Activated CD8-positive, alpha-beta T cell treated with anti-CD3 and anti-CD28 coated beads for 36 hours (primary cell): ENCODE results near the gene CYTH4. TPM values are rescaled to one million over a fixed set of nuclear protein-coding genes. Genes with fewer than 3 reads are reported as not detected.

Source experiments
- ATAC-seq: fragments of 200-7000 bp; cut with Tn5 transposase; one replicate; pipeline ENCODE4 v1.10.0; 2021; ENCODE audit warnings: mild to moderate bottlenecking, moderate library complexity
- CTCF ChIA-PET: fragments of 350-600 bp; sonication (Branson Sonifier 250); formaldehyde crosslinking; loops from one replicate; lab custom pipeline; 2021; ENCODE audit warnings: antibody characterized with exemption; lab: Charles Lee
- POLR2A ChIA-PET: fragments of 350-600 bp; sonication (Branson Sonifier 250); formaldehyde crosslinking; loops from one replicate; lab custom pipeline; 2021; ENCODE audit warnings: antibody characterized with exemption; lab: Charles Lee
- DNase-seq: peaks from one replicate; pipeline ENCODE4 v3.0.0-alpha.2; 2020
- H3K27ac Mint-ChIP-seq: one replicate; pipeline ENCODE4 v1.8.0; 2021; ENCODE audit warnings: mild to moderate bottlenecking, mixed read lengths
- H3K27me3 Mint-ChIP-seq: one replicate; pipeline ENCODE4 v1.8.0; 2021; ENCODE audit warnings: mixed read lengths
- H3K36me3 Mint-ChIP-seq: one replicate; pipeline ENCODE4 v1.8.0; 2021; ENCODE audit warnings: low read depth, mixed read lengths
- H3K4me1 Mint-ChIP-seq: one replicate; pipeline ENCODE4 v1.8.0; 2021; ENCODE audit warnings: low read depth, mixed read lengths
- H3K4me3 Mint-ChIP-seq: one replicate; pipeline ENCODE4 v1.8.0; 2021; ENCODE audit warnings: mild to moderate bottlenecking, moderate library complexity, mixed read lengths
- H3K9me3 Mint-ChIP-seq: one replicate; pipeline ENCODE4 v1.8.0; 2021; ENCODE audit warnings: mixed read lengths
- intact Hi-C: fragments of 100-400 bp; cut with micrococcal nuclease; formaldehyde crosslinking; loops from one replicate; pipeline ENCODE4 v1.10.0; 2022
- total RNA-seq, 2 experiments: library from RNA; stranded (reverse); gene quantifications; one replicate each; pipeline ENCODE4 v1.2.3, GENCODE V29; 2021
- TF ChIP-seq, protein P1 (sequence below): fragments of 200-600 bp; IDR thresholded peaks from one replicate; pipeline ENCODE4 v1.8.0; 2022; ENCODE audit warnings: antibody characterized with exemption, mild to moderate bottlenecking

The CYTH4 gene
- total RNA-seq, 2 experiments from 2014 or later, result 33.2 to 33.4 TPM

DNA sequence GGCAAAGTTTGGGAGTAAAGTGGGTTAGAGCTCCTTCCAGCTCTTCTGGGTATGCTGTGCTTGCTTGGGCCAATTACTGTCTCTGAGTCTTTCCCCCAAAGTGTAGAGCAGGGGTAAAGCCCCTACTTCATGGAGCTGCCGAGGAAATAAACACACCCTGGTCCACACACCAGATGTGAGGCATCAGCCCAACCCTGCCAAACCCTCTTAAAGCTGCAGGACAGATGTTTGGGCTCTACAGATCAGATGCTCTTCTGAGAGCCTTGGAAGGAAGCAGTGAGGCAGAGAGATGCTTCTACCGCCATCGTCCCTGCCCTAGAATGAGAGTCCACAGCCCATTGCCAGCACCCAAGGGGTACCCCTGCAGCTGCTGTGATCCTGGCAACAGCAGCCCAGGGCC lies 80.3 kb downstream of the CYTH4 start:
- no peak for DNase-seq
- ChIA-PET CTCF (no interaction called here), POLR2A (no interaction called here)
- no peaks in the 10 kb centered on the region for H3K4me1 Mint-ChIP-seq
- H3K9me3 Mint-ChIP-seq, result no peaks in the 10 kb centered on the region
- ATAC-seq, result no peak
- intact Hi-C loops, result no loop called here
- H3K4me3 Mint-ChIP-seq, result no peak overlapping the region
- no peaks in the 10 kb centered on the region for H3K36me3 Mint-ChIP-seq
- TF ChIP-seq, protein P1, sequence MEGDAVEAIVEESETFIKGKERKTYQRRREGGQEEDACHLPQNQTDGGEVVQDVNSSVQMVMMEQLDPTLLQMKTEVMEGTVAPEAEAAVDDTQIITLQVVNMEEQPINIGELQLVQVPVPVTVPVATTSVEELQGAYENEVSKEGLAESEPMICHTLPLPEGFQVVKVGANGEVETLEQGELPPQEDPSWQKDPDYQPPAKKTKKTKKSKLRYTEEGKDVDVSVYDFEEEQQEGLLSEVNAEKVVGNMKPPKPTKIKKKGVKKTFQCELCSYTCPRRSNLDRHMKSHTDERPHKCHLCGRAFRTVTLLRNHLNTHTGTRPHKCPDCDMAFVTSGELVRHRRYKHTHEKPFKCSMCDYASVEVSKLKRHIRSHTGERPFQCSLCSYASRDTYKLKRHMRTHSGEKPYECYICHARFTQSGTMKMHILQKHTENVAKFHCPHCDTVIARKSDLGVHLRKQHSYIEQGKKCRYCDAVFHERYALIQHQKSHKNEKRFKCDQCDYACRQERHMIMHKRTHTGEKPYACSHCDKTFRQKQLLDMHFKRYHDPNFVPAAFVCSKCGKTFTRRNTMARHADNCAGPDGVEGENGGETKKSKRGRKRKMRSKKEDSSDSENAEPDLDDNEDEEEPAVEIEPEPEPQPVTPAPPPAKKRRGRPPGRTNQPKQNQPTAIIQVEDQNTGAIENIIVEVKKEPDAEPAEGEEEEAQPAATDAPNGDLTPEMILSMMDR, result no peak
- no peaks in the 10 kb centered on the region for H3K27me3 Mint-ChIP-seq
- no peak overlapping the region for H3K27ac Mint-ChIP-seq

DNA sequence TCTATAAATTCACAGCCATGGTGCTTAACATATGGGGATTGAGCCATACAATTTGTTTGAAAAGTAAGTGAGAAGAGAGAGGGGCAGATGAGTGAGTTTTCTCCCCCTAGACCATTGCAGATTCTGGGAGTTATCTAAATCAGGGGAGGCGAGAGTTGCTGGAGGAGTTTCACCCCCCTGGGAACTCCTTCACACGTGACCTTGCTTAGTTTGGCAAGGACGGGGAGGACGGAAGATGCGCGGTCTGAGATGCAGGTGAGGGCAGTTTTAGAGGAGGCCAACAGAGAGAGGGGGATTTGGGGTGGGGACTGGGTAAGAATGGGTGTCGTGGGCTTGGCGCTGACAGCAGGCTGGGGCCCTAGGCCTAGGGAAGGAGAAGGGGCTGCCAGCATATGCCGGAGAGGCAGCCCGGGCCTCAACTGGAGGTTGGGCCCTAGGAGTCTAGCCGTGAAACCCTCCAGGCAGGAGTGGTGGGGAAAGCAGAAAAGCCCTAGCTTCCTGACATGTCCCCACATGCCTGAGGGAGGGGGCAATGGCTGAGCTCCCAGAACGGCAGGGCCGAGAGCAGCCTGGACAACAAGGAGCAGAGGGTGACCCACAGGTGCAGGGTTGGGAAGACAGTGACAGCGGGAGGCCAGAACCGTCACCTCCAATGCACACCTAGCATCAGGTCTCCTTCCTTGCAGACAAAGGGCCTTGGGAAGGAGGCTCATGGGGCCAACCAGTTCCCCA lies 81.1 kb downstream of the CYTH4 start:
- no peaks in the 10 kb centered on the region for H3K4me1 Mint-ChIP-seq
- no peaks in the 10 kb centered on the region for H3K9me3 Mint-ChIP-seq
- ChIA-PET CTCF (interaction anchor here (1.6 kb wide), 1 partner anchor 47 kb away, joined by 5 read pairs; no protein-coding TSS in a partner anchor), POLR2A (no interaction called here)
- TF ChIP-seq, protein P1, result no peak
- no peak overlapping the region for H3K4me3 Mint-ChIP-seq
- no peak for DNase-seq
- no peak overlapping the region for H3K27ac Mint-ChIP-seq
- H3K36me3 Mint-ChIP-seq, result no peaks in the 10 kb centered on the region
- H3K27me3 Mint-ChIP-seq, result no peaks in the 10 kb centered on the region
- intact Hi-C loops, result no loop called here
- ATAC-seq, result no peak

Other genes with a start within 250 kb of the CYTH4 start
- 10 to 100 TPM; 30.3 to 30.6 TPM for gene KCTD17, start 230.8 kb upstream of the CYTH4 start, total RNA-seq
- 10 to 100 TPM; 11.3 to 12.4 TPM for gene TMPRSS6, start 172.8 kb upstream of the CYTH4 start, total RNA-seq
- gene IL2RB, start 132.6 kb upstream of the CYTH4 start, total RNA-seq, result 100 to 1,000 TPM; 263 to 268 TPM
- 1 to 10 TPM; 6.4 TPM for gene C1QTNF6, start 94.3 kb upstream of the CYTH4 start, total RNA-seq
- 1 to 10 TPM; 7.9 to 8.5 TPM for gene SSTR3, start 70.0 kb upstream of the CYTH4 start, total RNA-seq
- gene RAC2, start 38.2 kb upstream of the CYTH4 start, total RNA-seq, result 100 to 1,000 TPM; 699 to 717 TPM
- gene ELFN2, start 145.0 kb downstream of the CYTH4 start, total RNA-seq, result under 1 TPM; 0.51 to 0.52 TPM
- gene MFNG, start 203.9 kb downstream of the CYTH4 start, total RNA-seq, result 100 to 1,000 TPM; 155 to 160 TPM
- gene CARD10, start 236.9 kb downstream of the CYTH4 start, total RNA-seq, result under 1 TPM; 0.09 to 0.18 TPM